Osteoblast (primary cell): ENCODE data around the gene SLC1A2. TPM values are rescaled to one million over a fixed set of nuclear protein-coding genes. Genes with fewer than 3 reads are reported as not detected.

ENCODE experiments used
- DNase-seq: peaks from one replicate; pipeline ENCODE4 v3.0.0; 2011; ENCODE audit warnings: low spot score, mixed read lengths; ENCODE audit not compliant: insufficient read length; ENCODE audit errors: missing footprints
- H2AFZ ChIP-seq: 2 replicates; pipeline ENCODE4 v1.6.0; 2011; ENCODE audit warnings: mild to moderate bottlenecking, low read length
- H3K27ac ChIP-seq: 2 replicates; pipeline ENCODE4 v1.5.1; 2011; ENCODE audit warnings: mild to moderate bottlenecking, low read depth, low read length, moderate library complexity
- H3K27me3 ChIP-seq: 2 replicates; pipeline ENCODE4 v1.6.0; 2012; ENCODE audit warnings: mild to moderate bottlenecking, control low read depth, inconsistent platforms, low read length, moderate library complexity; ENCODE audit not compliant: insufficient read depth
- H3K36me3 ChIP-seq: 2 replicates; pipeline ENCODE4 v1.5.1; 2011; ENCODE audit warnings: mild to moderate bottlenecking, low read length, control low read depth, moderate library complexity; ENCODE audit not compliant: insufficient read depth
- H3K4me1 ChIP-seq: 2 replicates; pipeline ENCODE4 v1.5.1; 2011; ENCODE audit warnings: mild to moderate bottlenecking, low read length, control low read depth, moderate library complexity; ENCODE audit not compliant: insufficient read depth
- H3K4me2 ChIP-seq: 2 replicates; pipeline ENCODE4 v1.6.0; 2011; ENCODE audit warnings: mild to moderate bottlenecking, low read length; ENCODE audit not compliant: insufficient read depth
- H3K4me3 ChIP-seq: fragments of 200-600 bp; sonication (generic); 3 replicates; pipeline ENCODE4 v1.5.1; 2012; ENCODE audit warnings: mild to moderate bottlenecking, low read length, inconsistent platforms; ENCODE audit not compliant: insufficient read depth
- H3K79me2 ChIP-seq: 2 replicates; pipeline ENCODE4 v1.6.0; 2012; ENCODE audit warnings: mild to moderate bottlenecking, low read length, control low read depth, inconsistent platforms; ENCODE audit not compliant: insufficient read depth
- H3K9me3 ChIP-seq: 2 replicates; pipeline ENCODE4 v1.5.1; 2011; ENCODE audit warnings: low read depth, low read length, control low read depth
- H4K20me1 ChIP-seq: 2 replicates; pipeline ENCODE4 v1.6.0; 2012; ENCODE audit warnings: mild to moderate bottlenecking, low read length, control low read depth; ENCODE audit not compliant: insufficient read depth
- CTCF ChIP-seq: IDR thresholded peaks from 2 replicates; pipeline ENCODE4 v1.5.1; 2011; ENCODE audit warnings: mild to moderate bottlenecking, low read depth, low read length, moderate library complexity; ENCODE audit errors: extremely low read depth
- small RNA-seq: library from RNA; depleted of rRNA; stranded (forward); fragments of <200 nt; gene quantifications from one replicate; pipeline ENCODE3, GENCODE V24; 2012
- total RNA-seq: library from RNA; depleted of rRNA; stranded (reverse); fragments of >200 nt; gene quantifications from 2 replicates; pipeline ENCODE4 v1.2.3, GENCODE V29; 2012

Gene SLC1A2
- total RNA-seq, 1 donor, result 0.72 TPM

DNA sequence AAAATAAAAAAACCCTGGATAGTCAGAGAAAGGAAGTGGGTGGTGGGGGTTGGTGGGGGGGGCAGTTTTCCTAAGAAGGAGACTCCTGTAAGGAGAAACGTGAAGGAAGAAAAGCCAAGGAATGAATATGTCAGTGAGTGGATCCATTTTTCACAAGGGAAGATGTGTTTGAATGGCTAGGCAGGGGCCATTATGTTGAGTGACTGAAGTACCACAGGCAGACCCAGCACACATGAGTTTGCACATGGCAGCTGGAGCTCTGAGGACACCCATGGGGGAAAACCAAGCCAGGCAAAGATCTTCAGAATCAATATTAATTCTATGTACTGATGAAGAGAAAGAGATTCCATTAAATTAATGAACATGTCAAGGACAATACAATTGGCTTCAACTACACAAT is 212.7 kb downstream of the SLC1A2 start:
- Histone ChIP-seq H3K4me2 (no peak overlapping the region), H3K4me3 (no peak overlapping the region), H3K36me3 (peaks cover 89% of the 10 kb centered on the region), H3K9me3 (peaks cover 3% of the 10 kb centered on the region), H3K4me1 (no peaks in the 10 kb centered on the region), H4K20me1 (no peaks in the 10 kb centered on the region), H3K27ac (no peak overlapping the region), H3K79me2 (peaks cover 78% of the 10 kb centered on the region), H3K27me3 (no peaks in the 10 kb centered on the region), H2AFZ (no peak overlapping the region)
- DNase-seq, result no peak
- TF ChIP-seq CTCF, result no peak

- no peaks in the 10 kb centered on the region for H3K27me3 ChIP-seq
Measured at GRCh38 chr11:35204614-35205013, 214.7 kb downstream of the SLC1A2 start.

More at GRCh38 chr11:35204614-35205013, 214.7 kb downstream of the SLC1A2 start:
- DNase-seq, result no peak
- peaks cover 85% of the 10 kb centered on the region for H3K79me2 ChIP-seq
- no peak overlapping the region for H3K27ac ChIP-seq
- no peak overlapping the region for H3K4me2 ChIP-seq
- peaks cover 90% of the 10 kb centered on the region for H3K36me3 ChIP-seq
- H3K9me3 ChIP-seq, result no peaks in the 10 kb centered on the region
- no peak overlapping the region for H2AFZ ChIP-seq
- no peaks in the 10 kb centered on the region for H4K20me1 ChIP-seq
- H3K4me3 ChIP-seq, result no peak overlapping the region
- no peaks in the 10 kb centered on the region for H3K4me1 ChIP-seq
- no peak for TF ChIP-seq CTCF

Small RNA genes within 50 kb of the gene (small RNA-seq; reads per million reads assigned to genes)
- not detected for gene AC090625.1

Other genes starting within 250 kb of the SLC1A2 start
- gene PAMR1, start 106.1 kb upstream of the SLC1A2 start, total RNA-seq, result 49.9 and 60.7 TPM in 2 replicates
- 10.3 and 13.8 TPM in 2 replicates for gene FJX1, start 198.9 kb upstream of the SLC1A2 start, total RNA-seq
- 23.9 and 40.5 TPM in 2 replicates for gene TRIM44, start 243.2 kb upstream of the SLC1A2 start, total RNA-seq